CD4-positive, alpha-beta T cell (primary cell): Measurements from ENCODE around the gene DCLK1. TPM values are rescaled to one million over a fixed set of nuclear protein-coding genes. Genes with fewer than 3 reads are reported as not detected.

ENCODE experiments used
- ATAC-seq: fragments of 200-7000 bp; cut with Tn5 transposase; one replicate; pipeline ENCODE4 v1.10.0; 2022; ENCODE audit warnings: mild to moderate bottlenecking; ENCODE audit not compliant: poor library complexity
- CTCF ChIA-PET: fragments of 350-600 bp; sonication (Branson Sonifier 250); formaldehyde crosslinking; loops from one replicate; lab custom pipeline; 2021; ENCODE audit warnings: antibody characterized with exemption, inconsistent platforms; lab: Charles Lee
- POLR2A ChIA-PET: fragments of 350-600 bp; sonication (Branson Sonifier 250); formaldehyde crosslinking; loops from one replicate; lab custom pipeline; 2021; ENCODE audit warnings: antibody characterized with exemption, inconsistent platforms; lab: Charles Lee
- DNase-seq, 14 experiments: peaks; one replicate each; pipeline ENCODE4 v3.0.0-alpha.2; 2013 to 2020; ENCODE audit warnings: mixed read lengths in 2 of 14
- H3K27ac ChIP-seq, 2 donors: one replicate each; pipeline versions ENCODE4 v1.5.1 to v1.7.0; 2013; ENCODE audit warnings: low read length in 2 of 2, low read depth in 1 of 2, mild to moderate bottlenecking in 1 of 2
- H3K27me3 ChIP-seq, 2 experiments: 1 replicate in 1 of 2; 2 replicates in 1 of 2; pipeline versions ENCODE4 v1.6.1 to v1.7.0; 2013; ENCODE audit warnings: low read length in 2 of 2, control low read depth in 1 of 2, mild to moderate bottlenecking in 1 of 2, moderate library complexity in 1 of 2; ENCODE audit not compliant: insufficient read depth in 2 of 2, control insufficient read depth in 1 of 2
- H3K36me3 ChIP-seq: one replicate; pipeline ENCODE4 v1.6.1; 2013; ENCODE audit warnings: low read length, control low read depth; ENCODE audit not compliant: insufficient read depth
- H3K4me1 ChIP-seq: one replicate; pipeline ENCODE4 v1.6.1; 2013; ENCODE audit warnings: low read length, control low read depth; ENCODE audit not compliant: insufficient read depth
- H3K4me3 ChIP-seq: one replicate; pipeline ENCODE4 v1.5.1; 2013; ENCODE audit warnings: mild to moderate bottlenecking, low read length, moderate library complexity
- H3K9me3 ChIP-seq, 2 experiments: 1 replicate in 1 of 2; 2 replicates in 1 of 2; pipeline versions ENCODE4 v1.6.1 to v1.7.0; 2013; ENCODE audit warnings: low read length in 2 of 2, mild to moderate bottlenecking in 2 of 2, control low read depth in 1 of 2, moderate library complexity in 1 of 2; ENCODE audit not compliant: control insufficient read depth in 1 of 2, insufficient read depth in 1 of 2
- H3K27ac Mint-ChIP-seq: one replicate; pipeline ENCODE4 v1.8.0; 2020; ENCODE audit warnings: mixed read lengths
- H3K27me3 Mint-ChIP-seq: one replicate; pipeline ENCODE4 v1.8.0; 2021; ENCODE audit warnings: mixed read lengths
- H3K36me3 Mint-ChIP-seq: one replicate; pipeline ENCODE4 v1.8.0; 2021; ENCODE audit warnings: low read depth, mixed read lengths
- H3K4me1 Mint-ChIP-seq: one replicate; pipeline ENCODE4 v1.8.0; 2021; ENCODE audit warnings: low read depth, mixed read lengths
- H3K4me3 Mint-ChIP-seq: one replicate; pipeline ENCODE4 v1.8.0; 2020; ENCODE audit warnings: mild to moderate bottlenecking, mixed read lengths
- H3K9me3 Mint-ChIP-seq: one replicate; pipeline ENCODE4 v1.8.0; 2020; ENCODE audit warnings: mixed read lengths
- CTCF ChIP-seq: fragments of 200-600 bp; IDR thresholded peaks from one replicate; pipeline ENCODE4 v1.8.0; 2022; ENCODE audit warnings: antibody characterized with exemption, mild to moderate bottlenecking
- intact Hi-C, 2 experiments: fragments of 100-400 bp; cut with DNase I in 1 of 2; cut with micrococcal nuclease in 1 of 2; formaldehyde crosslinking; loops; one replicate each; pipeline versions ENCODE4 v1.15.1 to v1.9.0; 2023 to 2025; cut with DNase I, micrococcal nuclease
- total RNA-seq, 174 experiments: library from RNA in 2 of 174; stranded (reverse) in 2 of 174; gene quantifications; one replicate each; pipeline ENCODE4 v1.2.3 and lab custom pipeline; 2021 to 2026

The DCLK1 gene
- total RNA-seq, 2 experiments from 2014 or later, result not detected

DNA sequence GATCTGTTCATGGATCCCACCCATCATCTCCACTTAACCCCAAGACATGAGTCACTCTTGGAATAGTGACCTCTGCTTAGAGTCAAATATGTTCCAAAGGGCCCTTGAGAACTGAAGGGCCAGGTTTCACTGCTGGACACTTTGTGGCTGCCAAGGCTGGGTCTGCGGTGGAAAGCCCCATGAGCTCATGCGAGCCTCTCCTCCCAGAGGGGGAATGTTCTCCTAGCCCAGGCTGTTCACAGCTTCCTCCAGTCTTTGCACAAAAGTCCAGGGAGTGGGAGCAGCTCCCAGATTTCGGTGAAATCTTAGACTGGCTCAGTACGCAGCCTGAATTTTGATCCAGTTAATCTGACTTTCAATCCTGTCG is 732 bp upstream of the DCLK1 start:
- Mint-ChIP-seq H3K9me3 (no peaks in the 10 kb centered on the region), H3K4me1 (no peaks in the 10 kb centered on the region), H3K36me3 (no peaks in the 10 kb centered on the region), H3K27me3 (peaks cover 61% of the 10 kb centered on the region), H3K27ac (no peak overlapping the region), H3K4me3 (no peak overlapping the region)
- ChIA-PET POLR2A (no interaction called here), CTCF (no interaction called here)
- H3K36me3 ChIP-seq, result no peaks in the 10 kb centered on the region
- DNase-seq (no peak), ATAC-seq (no peak)
- no peak overlapping the region for H3K4me3 ChIP-seq
- intact Hi-C loops, result no loop called here
- H3K4me1 ChIP-seq, result no peaks in the 10 kb centered on the region
- H3K27ac ChIP-seq, result no peak overlapping the region
- peaks cover 0 to 11% of the 10 kb centered on the region in 2 experiments for H3K9me3 ChIP-seq
- H3K27me3 ChIP-seq, result peaks cover 16 to 27% of the 10 kb centered on the region in 2 experiments
- no peak for TF ChIP-seq CTCF

DNA sequence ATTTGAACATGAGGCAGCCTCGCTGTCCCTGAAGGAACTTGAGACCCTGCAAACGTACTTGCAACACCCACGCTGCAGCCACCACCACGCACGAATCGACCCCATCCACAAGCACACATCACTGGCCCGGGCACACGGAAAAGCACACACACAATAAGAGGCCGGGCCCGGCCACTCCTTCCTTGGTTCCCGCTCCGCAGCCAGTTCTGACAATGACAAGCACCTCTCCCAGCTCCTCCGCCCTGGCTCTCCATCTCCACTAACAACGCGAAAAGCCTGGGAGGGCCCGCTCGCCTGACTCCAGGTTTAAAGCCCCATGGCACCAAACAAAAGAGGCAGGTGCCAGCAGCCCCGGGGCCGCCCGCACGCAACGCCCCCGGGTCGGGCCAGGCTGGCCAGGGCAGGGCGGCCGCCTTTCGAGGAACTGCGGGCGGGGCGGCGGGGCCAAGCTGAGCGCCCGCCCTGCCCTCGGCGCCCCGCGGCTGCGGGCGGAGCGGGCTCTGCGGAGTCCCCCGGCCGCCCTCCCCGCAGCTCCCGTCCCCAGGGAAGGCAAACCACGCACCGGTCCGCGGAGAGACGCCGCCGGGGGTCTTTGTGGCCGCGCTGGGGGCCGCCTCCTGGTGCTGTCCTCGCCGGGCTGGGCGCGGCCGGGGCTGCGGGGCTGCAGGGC is 495 bp downstream of the DCLK1 start:
- ChIA-PET CTCF (no interaction called here), POLR2A (no interaction called here)
- Mint-ChIP-seq H3K27me3 (peaks cover 64% of the 10 kb centered on the region), H3K4me1 (no peaks in the 10 kb centered on the region), H3K27ac (no peak overlapping the region), H3K36me3 (no peaks in the 10 kb centered on the region), H3K9me3 (no peaks in the 10 kb centered on the region), H3K4me3 (no peak overlapping the region)
- H3K36me3 ChIP-seq, result no peaks in the 10 kb centered on the region
- peaks cover 0 to 15% of the 10 kb centered on the region in 2 experiments for H3K9me3 ChIP-seq
- intact Hi-C loops, result no loop called here
- H3K27ac ChIP-seq, result no peak overlapping the region
- ATAC-seq (no peak), DNase-seq (no peak)
- no peak for TF ChIP-seq CTCF
- no peak overlapping the region for H3K4me3 ChIP-seq
- peaks cover 16 to 27% of the 10 kb centered on the region in 2 experiments for H3K27me3 ChIP-seq
- H3K4me1 ChIP-seq, result no peaks in the 10 kb centered on the region

DNA sequence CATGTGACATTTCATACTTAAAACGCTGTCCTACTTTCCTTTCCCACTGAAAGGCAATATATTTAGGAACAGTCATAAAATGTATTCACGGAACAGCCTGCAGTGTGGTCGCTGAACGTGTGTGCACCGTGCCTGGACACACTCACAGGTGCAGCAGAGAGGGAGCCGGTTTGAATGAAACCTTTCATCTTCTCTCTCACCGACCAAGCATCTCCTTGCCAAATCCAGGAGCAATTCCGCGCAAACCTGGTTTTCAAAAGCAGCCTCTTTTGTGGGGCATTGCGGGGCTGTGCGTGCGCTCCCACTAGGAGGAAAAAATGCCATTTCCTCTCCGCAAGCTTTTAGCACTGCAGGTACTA is 1.0 kb downstream of the DCLK1 start:
- no peaks in the 10 kb centered on the region for H3K36me3 Mint-ChIP-seq
- ChIA-PET POLR2A (no interaction called here), CTCF (no interaction called here)
- no peaks in the 10 kb centered on the region for H3K36me3 ChIP-seq
- peaks cover 0 to 16% of the 10 kb centered on the region in 2 experiments for H3K9me3 ChIP-seq
- peaks cover 14 to 27% of the 10 kb centered on the region in 2 experiments for H3K27me3 ChIP-seq
- no peak overlapping the region for H3K4me3 ChIP-seq
- H3K27ac ChIP-seq, result no peak overlapping the region
- DNase-seq, result no peak
- intact Hi-C loops, result no loop called here
- ATAC-seq, result no peak
- H3K9me3 Mint-ChIP-seq, result no peaks in the 10 kb centered on the region
- TF ChIP-seq CTCF, result no peak
- H3K4me1 Mint-ChIP-seq, result no peaks in the 10 kb centered on the region
- H3K27ac Mint-ChIP-seq, result no peak overlapping the region
- no peak overlapping the region for H3K4me3 Mint-ChIP-seq
- H3K4me1 ChIP-seq, result no peaks in the 10 kb centered on the region
- peaks cover 59% of the 10 kb centered on the region for H3K27me3 Mint-ChIP-seq
